Measurements from ENCODE around the gene MPHOSPH6. TPM values are rescaled to one million over a fixed set of nuclear protein-coding genes. Genes with fewer than 3 reads are reported as not detected.

The MPHOSPH6 gene
- total RNA-seq, 1 donor from 2014 or later, result 46.6 TPM

DNA sequence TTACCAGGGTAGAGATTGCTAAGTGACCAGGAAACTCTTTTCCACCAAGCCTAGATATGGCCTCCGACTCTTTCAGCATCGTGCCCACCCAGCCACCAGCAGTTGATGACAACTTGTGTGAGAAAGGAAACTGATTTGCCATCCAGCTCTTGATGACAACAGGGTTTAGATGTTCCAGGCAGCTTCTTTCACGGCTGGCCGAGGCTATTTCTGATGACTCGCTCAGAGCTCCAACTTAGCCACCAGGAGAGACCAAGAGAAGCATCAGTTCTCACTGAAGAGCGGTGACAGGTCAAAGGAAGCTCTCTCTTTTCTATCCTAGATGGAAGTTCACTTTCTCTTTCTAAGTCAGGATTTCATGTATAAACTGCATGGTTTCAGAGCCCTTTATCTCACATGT lies 61.2 kb downstream of the MPHOSPH6 start:
- peak; percentile 1 for DNase-seq (ENCODE audit: low read depth)
- H3K4me3 ChIP-seq (ENCODE audit: low read depth, low read length), result no peak overlapping the region
- TF ChIP-seq, protein P1, sequence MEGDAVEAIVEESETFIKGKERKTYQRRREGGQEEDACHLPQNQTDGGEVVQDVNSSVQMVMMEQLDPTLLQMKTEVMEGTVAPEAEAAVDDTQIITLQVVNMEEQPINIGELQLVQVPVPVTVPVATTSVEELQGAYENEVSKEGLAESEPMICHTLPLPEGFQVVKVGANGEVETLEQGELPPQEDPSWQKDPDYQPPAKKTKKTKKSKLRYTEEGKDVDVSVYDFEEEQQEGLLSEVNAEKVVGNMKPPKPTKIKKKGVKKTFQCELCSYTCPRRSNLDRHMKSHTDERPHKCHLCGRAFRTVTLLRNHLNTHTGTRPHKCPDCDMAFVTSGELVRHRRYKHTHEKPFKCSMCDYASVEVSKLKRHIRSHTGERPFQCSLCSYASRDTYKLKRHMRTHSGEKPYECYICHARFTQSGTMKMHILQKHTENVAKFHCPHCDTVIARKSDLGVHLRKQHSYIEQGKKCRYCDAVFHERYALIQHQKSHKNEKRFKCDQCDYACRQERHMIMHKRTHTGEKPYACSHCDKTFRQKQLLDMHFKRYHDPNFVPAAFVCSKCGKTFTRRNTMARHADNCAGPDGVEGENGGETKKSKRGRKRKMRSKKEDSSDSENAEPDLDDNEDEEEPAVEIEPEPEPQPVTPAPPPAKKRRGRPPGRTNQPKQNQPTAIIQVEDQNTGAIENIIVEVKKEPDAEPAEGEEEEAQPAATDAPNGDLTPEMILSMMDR (conservative IDR thresholded peaks at IDR 0.05; ENCODE audit: low read depth, low read length), result no peak

DNA sequence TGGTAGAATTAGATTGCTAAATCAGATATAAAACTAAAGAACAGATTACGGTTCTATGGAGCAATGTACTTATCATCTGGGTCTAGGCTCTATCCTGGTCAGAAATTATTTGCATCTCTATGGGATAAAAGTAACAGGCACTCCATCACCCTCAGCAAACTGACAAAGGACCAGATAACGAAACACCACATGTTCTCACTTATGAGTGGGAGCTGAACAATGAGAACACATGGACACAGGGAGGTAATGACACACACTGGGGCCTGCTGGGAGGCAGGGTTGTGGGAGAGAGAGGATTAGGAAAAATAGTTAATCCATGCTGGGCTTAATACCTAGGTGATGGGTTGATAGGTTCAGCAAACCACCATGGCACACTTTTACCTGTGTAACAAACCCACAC lies 61.9 kb downstream of the MPHOSPH6 start:
- no peak for DNase-seq (ENCODE audit: low read depth)
- TF ChIP-seq, protein P1 (conservative IDR thresholded peaks at IDR 0.05; ENCODE audit: low read depth, low read length), result no peak
- H3K4me3 ChIP-seq (ENCODE audit: low read depth, low read length), result no peak overlapping the region

DNA sequence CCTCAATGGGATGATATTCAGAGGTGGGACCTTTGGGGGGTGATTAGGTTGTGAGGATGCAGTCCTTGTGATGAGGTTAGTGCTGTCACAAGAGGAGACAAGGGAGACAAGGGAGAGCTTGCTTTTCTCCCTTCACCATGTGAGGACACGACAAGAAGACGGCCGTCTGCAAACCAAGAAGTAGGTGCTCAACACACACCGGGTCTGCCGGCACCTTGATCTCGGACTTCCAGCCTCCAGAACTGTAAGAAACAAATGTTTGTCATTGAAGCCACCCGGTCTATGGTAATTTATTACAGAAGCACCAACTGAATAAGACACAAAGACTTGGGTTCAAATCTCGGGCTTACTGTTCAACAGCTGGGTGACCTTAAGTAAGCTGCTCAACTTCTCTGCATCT lies 64.9 kb downstream of the MPHOSPH6 start:
- DNase-seq (ENCODE audit: low read depth), result no peak
- no peak overlapping the region for H3K4me3 ChIP-seq (ENCODE audit: low read depth, low read length)
- TF ChIP-seq, protein P1 (conservative IDR thresholded peaks at IDR 0.05; ENCODE audit: low read depth, low read length), result no peak

Other genes starting within 250 kb of the MPHOSPH6 start
- 13.5 and 16.1 TPM in 2 replicates for gene SDR42E1, start 158.8 kb downstream of the MPHOSPH6 start, total RNA-seq
- 0.29 and 0.72 TPM in 2 replicates for gene HSD17B2, start 135.0 kb downstream of the MPHOSPH6 start, total RNA-seq